DMS153 treated with DMSO at 0.1 percent for 48 hours (cell line): Measurements from ENCODE around the gene CDK16.

Experiments used
- DNase-seq: peaks from one replicate; lab custom pipeline; 2025; ENCODE audit not compliant: unreplicated experiment; lab: John Stamatoyannopoulos, UW

Gene CDK16

GRCh38 chrX:47226531-47227333, 8.3 kb downstream of the CDK16 start:
- no peak for DNase-seq

GRCh38 chrX:47227334-47227583, 8.8 kb downstream of the CDK16 start:
- DNase-seq, result no peak

DNA sequence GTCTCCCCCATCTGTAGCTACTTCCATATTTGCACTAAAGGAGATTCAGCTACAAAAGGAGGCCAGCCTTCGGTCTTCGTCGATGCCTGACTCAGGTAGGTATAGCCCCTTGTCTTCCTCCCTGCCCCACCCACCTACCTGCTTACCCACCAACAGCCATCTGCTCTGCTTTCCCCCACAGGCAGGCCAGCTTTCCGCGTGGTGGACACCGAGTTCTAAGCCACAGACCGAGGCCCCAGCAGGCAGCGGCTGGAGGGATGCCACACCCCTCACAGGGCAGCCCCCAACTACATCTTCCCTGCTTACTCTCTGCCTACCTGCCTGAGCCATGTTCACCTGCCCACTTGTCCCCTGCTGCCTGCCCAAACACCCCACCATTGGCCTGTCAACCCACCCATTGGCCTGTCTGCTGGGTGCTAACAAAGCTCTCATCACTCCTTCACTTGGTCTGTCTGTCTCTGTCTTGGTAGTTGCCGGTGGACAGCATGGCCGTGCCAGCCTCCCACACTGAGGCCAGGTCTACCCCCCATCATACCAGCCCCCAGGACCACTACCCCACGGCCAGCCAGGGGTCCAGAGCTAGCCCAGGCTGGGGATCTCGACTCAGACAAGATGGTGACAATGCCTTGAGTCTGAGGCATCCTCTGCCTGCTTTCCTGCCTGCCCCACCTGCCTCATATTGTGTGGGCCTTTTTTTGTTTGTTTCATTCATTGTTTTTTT, 10.2 kb downstream of the CDK16 start:
- DNase-seq, result no peak

GRCh38 chrX:47229427-47229826, 10.9 kb downstream of the CDK16 start:
- DNase-seq, result no peak

- no peak for DNase-seq
These were observed 11.8 kb downstream of the CDK16 start for GRCh38 chrX:47230136-47230868.

- DNase-seq, result no peak
These were observed 12.7 kb downstream of the CDK16 start for GRCh38 chrX:47231167-47231566.

DNA sequence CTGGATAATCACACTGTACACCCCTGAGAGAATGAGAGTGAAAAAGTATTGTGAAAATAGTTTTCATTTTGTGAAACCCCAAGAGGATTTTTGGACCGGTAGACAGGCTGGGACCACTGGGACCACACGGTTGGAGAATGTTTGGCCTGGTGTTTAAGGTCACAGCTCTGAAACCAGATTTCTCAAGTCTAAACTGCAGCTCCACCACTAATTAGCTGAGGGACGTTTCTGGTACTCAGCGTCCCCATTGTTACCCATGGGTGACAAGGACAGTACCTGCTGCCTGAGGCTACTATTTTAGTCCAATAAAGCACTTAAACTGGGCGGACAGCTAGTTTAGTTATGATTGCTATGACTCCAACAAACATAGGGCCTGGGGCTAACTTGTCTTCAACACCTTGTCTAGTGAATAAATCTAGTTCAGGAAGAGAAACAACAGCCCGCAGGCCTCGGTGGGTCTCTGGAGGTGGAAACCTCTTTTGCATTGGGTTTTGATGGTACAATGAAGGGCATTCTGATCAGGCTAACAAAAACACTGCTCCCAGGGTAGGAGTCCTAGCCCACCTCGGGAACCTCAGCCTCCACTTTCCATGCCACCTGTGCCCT, 13.8 kb downstream of the CDK16 start:
- no peak for DNase-seq

- peak; percentile 12 for DNase-seq
These were observed 14.4 kb downstream of the CDK16 start, which contains the start of gene USP11 for GRCh38 chrX:47232803-47233332. USP11 (plus strand) TSS chrX:47233009; CDS start chrX:47233044, 35 bp downstream.

DNA sequence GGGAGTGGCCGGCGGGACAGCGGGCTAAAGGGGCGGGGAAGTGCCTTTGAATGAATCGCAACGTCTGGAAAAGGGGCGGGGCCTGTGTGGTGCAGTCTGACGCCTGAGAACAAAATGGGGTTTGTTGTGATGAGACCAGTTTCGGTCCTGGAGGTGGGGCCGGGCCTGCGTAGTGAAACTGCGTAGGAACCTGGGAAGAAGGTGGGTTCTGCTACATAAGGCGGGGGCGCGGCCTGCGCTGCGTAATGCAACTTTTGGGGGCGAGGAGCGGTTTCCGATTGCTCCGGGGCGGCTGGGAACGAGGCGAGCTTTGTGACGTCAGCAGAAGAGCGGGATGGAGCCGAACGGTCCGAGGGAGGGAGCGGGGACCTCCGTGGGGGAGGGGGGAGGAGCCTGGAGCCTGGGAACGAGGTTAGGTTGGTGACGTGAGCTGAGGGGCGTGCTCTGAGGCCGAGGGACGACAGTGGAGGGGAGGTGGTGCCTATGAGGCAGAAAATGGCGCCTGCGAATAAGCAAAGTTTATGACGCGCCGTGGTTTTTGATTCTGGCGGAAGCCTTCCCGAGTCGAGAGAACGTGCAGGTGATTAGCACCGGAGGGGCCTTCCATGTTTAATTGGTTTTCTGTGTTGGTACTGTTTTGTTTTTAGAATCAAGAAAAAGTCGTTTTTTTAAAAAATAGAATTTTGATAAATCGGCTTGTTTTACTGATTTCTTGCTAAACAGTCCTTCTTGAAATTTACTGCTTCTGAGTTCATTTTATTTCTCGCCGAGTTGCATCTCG, 15.0 kb downstream of the CDK16 start:
- DNase-seq, result peak; percentile 74

DNA sequence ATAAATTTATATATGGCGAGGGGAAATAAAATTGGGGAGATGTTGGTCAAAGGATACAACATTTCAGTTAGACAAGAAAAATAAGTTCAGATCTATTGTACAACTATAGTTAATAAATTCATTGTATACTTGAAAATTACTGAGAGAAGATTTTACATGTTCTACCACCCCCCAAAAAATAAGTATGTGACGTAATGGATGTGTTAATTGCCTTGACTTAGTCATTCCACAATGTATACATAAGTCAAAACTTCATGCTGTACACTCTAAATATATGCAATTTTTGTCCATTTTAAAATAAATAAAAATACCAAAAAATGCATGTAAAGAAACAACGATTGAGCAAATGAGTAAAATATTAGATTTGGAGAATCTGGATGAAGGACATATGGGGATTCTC, 16.1 kb downstream of the CDK16 start:
- no peak for DNase-seq

DNA sequence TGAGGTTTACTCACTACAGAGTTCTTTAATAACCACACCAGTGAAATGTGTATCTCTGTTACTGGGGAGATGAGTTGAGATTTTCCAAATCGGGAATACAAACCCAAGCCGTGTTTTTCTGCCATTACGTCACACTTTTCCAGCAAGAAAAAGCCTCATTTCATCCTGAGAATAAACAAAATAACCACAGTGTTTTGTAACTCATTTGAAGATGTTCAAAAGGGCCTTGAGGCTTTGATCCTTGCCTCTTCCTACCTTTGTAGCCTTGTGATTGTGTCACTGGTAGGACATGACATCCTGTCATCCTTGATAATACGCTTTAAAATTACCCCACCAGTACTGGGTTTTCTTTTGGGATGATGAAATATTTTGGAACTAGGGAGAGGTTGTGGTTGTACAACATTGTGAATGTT, 17.2 kb downstream of the CDK16 start:
- no peak for DNase-seq

DNA sequence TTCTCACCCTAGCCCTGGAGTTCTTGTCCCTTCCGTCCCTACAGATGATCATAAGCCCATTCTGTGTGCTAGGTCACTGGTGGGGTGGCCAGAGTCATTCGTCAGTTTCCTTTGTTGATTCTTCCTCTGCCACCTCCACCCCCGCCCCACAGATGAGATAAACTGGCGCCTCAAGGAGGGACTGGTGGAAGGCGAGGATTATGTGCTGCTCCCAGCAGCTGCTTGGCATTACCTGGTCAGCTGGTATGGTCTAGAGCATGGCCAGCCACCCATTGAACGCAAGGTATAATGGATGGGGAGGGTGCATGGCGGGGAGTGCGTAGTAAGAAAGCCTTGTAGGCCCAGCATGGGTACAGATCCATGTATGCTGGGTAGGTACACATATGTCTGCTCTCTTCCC, 20.7 kb downstream of the CDK16 start:
- no peak for DNase-seq

DNA sequence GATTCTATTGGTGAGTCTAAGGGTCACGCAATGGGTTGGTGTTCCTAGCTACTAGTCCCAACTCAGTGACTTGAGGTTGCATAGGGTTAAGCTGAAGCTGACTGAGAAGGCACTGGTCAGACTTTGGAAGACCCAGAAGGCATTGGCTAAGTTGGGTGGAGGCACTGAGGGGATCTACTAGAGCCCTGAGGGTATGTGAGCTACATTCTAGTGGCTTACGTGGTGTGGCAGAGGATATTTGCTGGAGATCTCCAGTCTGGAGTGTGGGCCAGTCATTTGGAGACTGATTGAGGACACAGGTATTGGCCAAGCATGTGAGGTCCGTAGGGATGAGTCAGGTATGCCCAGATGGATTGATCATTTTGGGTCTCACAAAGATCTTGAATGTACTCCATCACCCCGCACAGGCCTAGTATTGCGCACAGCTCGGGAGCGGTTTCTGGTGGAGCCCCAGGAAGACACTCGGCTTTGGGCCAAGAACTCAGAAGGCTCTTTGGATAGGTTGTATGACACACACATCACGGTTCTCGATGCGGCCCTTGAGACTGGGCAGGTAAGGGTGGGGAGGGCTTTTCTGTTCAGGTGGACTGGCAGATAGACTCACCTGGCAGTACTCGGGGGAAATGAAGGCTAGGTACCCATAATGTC, 21.5 kb downstream of the CDK16 start:
- no peak for DNase-seq

- no peak for DNase-seq
These were observed 22.1 kb downstream of the CDK16 start for GRCh38 chrX:47240619-47241018.

GRCh38 chrX:47241201-47242011, 22.9 kb downstream of the CDK16 start:
- DNase-seq, result no peak

DNA sequence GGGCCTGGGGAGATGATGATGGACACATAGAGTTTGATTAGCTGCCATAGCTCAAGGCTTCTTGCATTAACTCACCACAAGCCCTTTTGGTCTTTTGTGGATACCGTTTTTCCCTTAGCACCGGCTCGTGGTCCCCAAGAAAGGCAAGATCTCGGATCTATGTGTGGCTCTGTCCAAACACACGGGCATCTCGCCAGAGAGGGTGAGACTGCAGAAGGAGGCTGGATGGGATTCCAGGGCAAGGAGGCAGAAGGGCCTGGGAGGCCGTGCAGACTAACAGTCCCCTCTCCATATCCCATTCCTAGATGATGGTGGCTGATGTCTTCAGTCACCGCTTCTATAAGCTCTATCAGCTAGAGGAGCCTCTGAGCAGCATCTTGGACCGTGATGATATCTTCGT, 23.8 kb downstream of the CDK16 start:
- no peak for DNase-seq

DNA sequence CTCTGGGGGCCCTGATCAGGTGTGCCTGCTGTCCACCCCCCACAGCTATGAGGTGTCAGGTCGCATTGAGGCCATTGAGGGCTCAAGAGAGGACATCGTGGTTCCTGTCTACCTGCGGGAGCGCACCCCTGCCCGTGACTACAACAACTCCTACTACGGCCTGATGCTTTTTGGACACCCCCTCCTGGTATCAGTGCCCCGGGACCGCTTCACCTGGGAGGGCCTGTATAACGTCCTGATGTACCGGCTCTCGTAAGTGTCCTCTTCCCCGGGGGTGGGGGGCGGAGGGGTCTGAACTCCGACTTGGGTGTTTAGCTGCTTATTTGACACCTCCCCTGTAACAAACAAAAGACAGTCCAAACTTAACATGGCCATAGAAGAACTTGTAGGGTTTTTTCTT, 24.9 kb downstream of the CDK16 start:
- DNase-seq, result no peak

DNA sequence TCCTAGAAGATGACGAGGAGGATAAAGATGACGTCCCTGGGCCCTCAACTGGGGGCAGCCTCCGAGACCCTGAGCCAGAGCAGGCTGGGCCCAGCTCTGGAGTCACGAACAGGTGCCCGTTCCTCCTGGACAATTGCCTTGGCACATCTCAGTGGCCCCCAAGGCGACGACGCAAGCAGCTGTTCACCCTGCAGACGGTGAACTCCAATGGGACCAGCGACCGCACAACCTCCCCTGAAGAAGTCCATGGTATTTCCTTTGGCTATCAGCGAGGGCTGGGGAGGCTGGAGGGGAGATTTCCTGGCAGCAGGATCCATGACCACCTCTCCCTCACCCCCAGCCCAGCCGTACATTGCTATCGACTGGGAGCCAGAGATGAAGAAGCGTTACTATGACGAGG, 26.2 kb downstream of the CDK16 start:
- DNase-seq, result no peak

GRCh38 chrX:47245156-47245555, 26.7 kb downstream of the CDK16 start:
- DNase-seq, result no peak
